Skeletal muscle tissue (tissue), 4 donors: Measurements from ENCODE around the gene CENPA. TPM values are rescaled to one million over a fixed set of nuclear protein-coding genes. Genes with fewer than 3 reads are reported as not detected.
"Not testable (repeated sequence)": the region's sequence is repeated elsewhere in the genome, so short reads cannot be mapped to it uniquely, and the experiment has no call there.

ENCODE experiments used
- H3K27ac ChIP-seq: one replicate; pipeline ENCODE4 v1.7.0; 2013; ENCODE audit warnings: mild to moderate bottlenecking, low read depth, low read length, inconsistent platforms
- H3K27me3 ChIP-seq, 3 donors: one replicate each; pipeline ENCODE4 v1.7.0; 2013; ENCODE audit warnings: low read length in 3 of 3; ENCODE audit not compliant: control insufficient read depth in 3 of 3, insufficient read depth in 3 of 3
- H3K36me3 ChIP-seq, 3 donors: one replicate each; pipeline ENCODE4 v1.7.0; 2013; ENCODE audit warnings: low read length in 3 of 3; ENCODE audit not compliant: control insufficient read depth in 3 of 3, insufficient read depth in 3 of 3
- H3K4me1 ChIP-seq, 3 donors: one replicate each; pipeline ENCODE4 v1.7.0; 2013; ENCODE audit warnings: low read length in 3 of 3, mild to moderate bottlenecking in 3 of 3; ENCODE audit not compliant: control insufficient read depth in 3 of 3, insufficient read depth in 3 of 3
- H3K4me3 ChIP-seq, 3 donors: one replicate each; pipeline ENCODE4 v1.7.0; 2013; ENCODE audit warnings: low read length in 3 of 3
- H3K9ac ChIP-seq, 3 donors: one replicate each; pipeline ENCODE4 v1.7.0; 2013; ENCODE audit warnings: low read length in 3 of 3, mild to moderate bottlenecking in 3 of 3, moderate library complexity in 2 of 3, low read depth in 1 of 3
- H3K9me3 ChIP-seq, 3 donors: one replicate each; pipeline ENCODE4 v1.7.0; 2013; ENCODE audit warnings: low read length in 3 of 3; ENCODE audit not compliant: control insufficient read depth in 3 of 3
- total RNA-seq: library from RNA; depleted of rRNA; stranded (reverse); fragments of >200 nt; gene quantifications from one replicate; pipeline ENCODE4 v1.2.3, GENCODE V29; 2014
- donor health status: Osteomylitis.

Gene CENPA
- total RNA-seq, 1 donor from 2014 or later = 2.6 TPM

DNA sequence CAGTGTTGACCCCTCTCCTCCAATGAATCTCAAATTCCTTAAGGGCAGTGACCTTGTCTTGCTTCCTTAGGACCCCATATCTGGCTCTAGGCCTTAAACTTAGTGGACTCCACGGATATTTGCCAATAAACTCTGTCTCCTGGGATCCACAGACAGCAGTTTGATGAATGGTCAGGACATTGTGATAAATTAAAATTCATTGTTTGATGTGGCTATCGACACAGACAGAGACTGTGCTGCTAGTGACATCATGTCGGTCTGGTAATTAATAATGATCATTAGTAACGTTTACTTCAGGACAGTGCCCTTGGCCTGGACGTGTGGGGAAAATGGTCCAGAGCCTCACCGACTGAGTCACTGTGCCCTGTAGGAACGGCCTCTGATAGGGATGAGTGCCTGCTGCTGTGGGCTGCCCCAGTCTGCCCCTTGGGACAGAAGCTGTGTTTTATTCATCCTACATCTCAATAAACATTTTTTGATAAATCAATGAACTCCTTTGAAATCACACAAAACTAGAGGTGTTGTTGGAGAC lies 27.0 kb upstream of the CENPA start:
- Histone ChIP-seq H3K27ac (no peak overlapping the region), H3K36me3 (no peaks in the 10 kb centered on the region), H3K4me1 (peaks cover 9 to 16% (median 9%) of the 10 kb centered on the region in 3 donors)

GRCh38 chr2:26759845-26760244 lies 26.0 kb upstream of the CENPA start:
- no peaks in the 10 kb centered on the region for H3K9me3 ChIP-seq
- H3K27me3 ChIP-seq = no peaks in the 10 kb centered on the region
- H3K9ac ChIP-seq = no peak overlapping the region
- peaks cover 13 to 20% (median 15%) of the 10 kb centered on the region in 3 donors for H3K4me1 ChIP-seq
- H3K36me3 ChIP-seq = no peaks in the 10 kb centered on the region
- H3K4me3 ChIP-seq = no peak overlapping the region
- H3K27ac ChIP-seq = no peak overlapping the region

More for the DNA sequence above, 27.0 kb upstream of the CENPA start:
- H3K27me3 ChIP-seq = no peaks in the 10 kb centered on the region
- H3K9me3 ChIP-seq = no peaks in the 10 kb centered on the region
- no peak overlapping the region for H3K9ac ChIP-seq
- peak overlapping the region in 1 of 3 donors; percentile 54 for H3K4me3 ChIP-seq

GRCh38 chr2:26760991-26761390 lies 24.9 kb upstream of the CENPA start:
- not testable (repeated sequence) for H3K27ac ChIP-seq, H3K9me3 ChIP-seq, H3K27me3 ChIP-seq, H3K36me3 ChIP-seq, H3K9ac ChIP-seq, H3K4me3 ChIP-seq
- H3K4me1 ChIP-seq = peaks cover 24 to 32% (median 24%) of the 10 kb centered on the region in 3 donors

DNA sequence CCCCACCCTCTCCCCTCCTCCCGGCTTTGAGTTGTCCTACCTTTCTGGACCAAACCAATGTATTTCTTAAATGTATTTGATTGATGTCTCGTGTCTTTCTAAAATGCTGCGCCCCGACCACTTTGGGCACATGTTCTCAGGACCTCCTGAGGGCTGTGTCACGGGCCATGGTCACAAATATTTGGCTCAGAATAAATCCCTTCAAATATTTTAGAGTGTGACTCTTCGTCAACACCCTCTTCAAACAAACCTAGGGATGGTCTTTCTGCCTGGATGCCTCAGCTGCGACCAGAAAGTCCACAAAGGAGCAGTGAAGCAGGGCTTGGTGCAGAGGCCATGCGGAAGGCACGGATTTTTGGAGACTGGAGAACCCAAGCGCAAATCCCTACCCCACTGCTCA lies 22.8 kb upstream of the CENPA start:
- no peak overlapping the region for H3K4me3 ChIP-seq
- H3K9ac ChIP-seq = no peak overlapping the region
- no peaks in the 10 kb centered on the region for H3K36me3 ChIP-seq
- H3K9me3 ChIP-seq = no peaks in the 10 kb centered on the region
- H3K27me3 ChIP-seq = no peaks in the 10 kb centered on the region
- H3K4me1 ChIP-seq = peaks cover 23 to 46% (median 35%) of the 10 kb centered on the region in 3 donors
- no peak overlapping the region for H3K27ac ChIP-seq

- Histone ChIP-seq H3K27me3 (no peaks in the 10 kb centered on the region), H3K4me3 (peak within 1 kb of the TSS; percentile 81 to 96 (median 91)), H3K9ac (peak within 1 kb of the TSS; percentile 94 to 97 (median 96)), H3K27ac (peak within 1 kb of the TSS; percentile 81), H3K9me3 (no peaks in the 10 kb centered on the region), H3K4me1 (peaks cover 20 to 43% (median 34%) of the 10 kb centered on the region in 3 donors), H3K36me3 (no peaks in the 10 kb centered on the region)
Observed at GRCh38 chr2:26764078-26764887, 21.6 kb upstream of the CENPA start, which contains the start of gene SLC35F6. Gene SLC35F6 (plus strand): TSS chr2:26764284. CDS start chr2:26764350, 66 bp downstream.

- H3K4me1 ChIP-seq = peaks cover 26 to 49% (median 40%) of the 10 kb centered on the region in 3 donors
- no peaks in the 10 kb centered on the region for H3K27me3 ChIP-seq
- H3K9me3 ChIP-seq = no peaks in the 10 kb centered on the region
- H3K36me3 ChIP-seq = no peaks in the 10 kb centered on the region
- H3K9ac ChIP-seq = peak overlapping the region; percentile 94 to 97 (median 96)
- H3K4me3 ChIP-seq = peak overlapping the region; percentile 81 to 96 (median 91)
- H3K27ac ChIP-seq = peak overlapping the region; percentile 81
Observed at GRCh38 chr2:26764906-26765305, 20.9 kb upstream of the CENPA start.

DNA sequence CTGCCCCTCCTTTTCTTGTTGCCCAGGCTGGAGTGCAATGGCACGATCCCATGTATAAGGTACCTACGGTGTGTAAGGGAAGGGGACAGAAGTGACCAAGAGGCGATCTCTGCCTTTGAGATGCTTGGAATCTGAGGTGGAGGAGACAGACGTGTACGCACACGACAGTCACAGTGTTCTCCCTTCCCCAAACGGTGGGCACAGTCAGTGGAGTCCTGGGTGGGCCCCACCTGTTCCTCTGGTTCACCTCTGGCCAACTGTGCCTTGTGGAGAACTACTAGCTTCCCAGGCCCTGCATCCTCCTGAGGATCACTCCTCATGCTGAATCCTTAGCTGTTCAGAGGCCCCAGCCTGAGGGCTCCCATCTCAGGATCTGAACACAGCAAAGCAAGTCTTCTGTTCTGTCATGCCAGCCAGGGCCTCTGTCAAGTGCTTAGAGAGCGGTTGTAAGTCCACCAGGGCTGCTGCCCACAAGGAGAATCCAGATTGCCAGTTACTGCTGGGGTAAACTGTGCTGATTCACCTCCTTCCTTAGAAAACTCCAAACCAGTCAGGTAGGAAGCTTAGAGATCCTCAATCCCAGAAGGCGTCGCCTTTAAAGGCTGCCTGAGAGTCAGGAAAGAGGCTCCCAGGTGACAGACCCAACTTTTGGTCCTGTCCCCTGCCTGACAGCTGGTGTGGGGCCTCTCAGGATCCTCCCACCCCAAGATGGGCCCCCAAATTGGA lies 20.2 kb upstream of the CENPA start:
- no peaks in the 10 kb centered on the region for H3K27me3 ChIP-seq
- no peaks in the 10 kb centered on the region for H3K36me3 ChIP-seq
- peak overlapping the region; percentile 94 to 97 (median 96) for H3K9ac ChIP-seq
- no peaks in the 10 kb centered on the region for H3K9me3 ChIP-seq
- H3K27ac ChIP-seq = peak overlapping the region; percentile 29
- peaks cover 33 to 56% (median 48%) of the 10 kb centered on the region in 3 donors for H3K4me1 ChIP-seq
- peak overlapping the region; percentile 81 to 96 (median 91) for H3K4me3 ChIP-seq

DNA sequence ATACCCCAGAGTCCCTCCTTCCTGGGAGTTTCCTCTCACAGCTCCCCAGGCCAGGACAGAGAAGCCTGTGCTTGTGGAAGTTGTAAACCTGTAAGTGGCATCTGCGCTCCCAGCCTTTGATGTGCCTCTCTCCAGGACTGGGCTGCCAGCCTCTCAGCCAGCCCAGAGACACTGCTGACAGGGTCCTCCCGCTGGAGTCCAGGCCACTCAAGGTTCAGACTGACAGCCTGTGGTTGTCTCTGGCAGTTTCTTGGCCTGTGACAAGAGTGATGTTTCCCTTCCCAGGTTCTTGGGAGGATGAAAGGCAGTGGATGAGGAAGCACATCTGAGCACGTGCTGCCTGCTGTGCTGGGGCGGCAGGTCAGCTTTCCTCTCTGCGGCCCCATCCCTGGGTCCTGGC lies 18.7 kb upstream of the CENPA start:
- Histone ChIP-seq H3K9me3 (no peaks in the 10 kb centered on the region), H3K36me3 (no peaks in the 10 kb centered on the region), H3K27ac (peak overlapping the region; percentile 30), H3K4me1 (peaks cover 48 to 71% (median 63%) of the 10 kb centered on the region in 3 donors), H3K9ac (no peak overlapping the region), H3K4me3 (no peak overlapping the region), H3K27me3 (no peaks in the 10 kb centered on the region)

- Histone ChIP-seq H3K27ac (no peak overlapping the region), H3K27me3 (no peaks in the 10 kb centered on the region), H3K4me1 (peaks cover 57 to 80% (median 71%) of the 10 kb centered on the region in 3 donors), H3K36me3 (no peaks in the 10 kb centered on the region), H3K9ac (no peak overlapping the region), H3K4me3 (no peak overlapping the region), H3K9me3 (no peaks in the 10 kb centered on the region)
Observed at GRCh38 chr2:26767894-26768487, 17.9 kb upstream of the CENPA start.
